MV-4-11 (cell line): ENCODE results near the gene TMEM52.
"Not testable (repeated sequence)": the region's sequence is repeated elsewhere in the genome, so short reads cannot be mapped to it uniquely, and the experiment has no call there.

Experiments
- DNase-seq: peaks from one replicate; lab custom pipeline; 2025; lab: John Stamatoyannopoulos, UW

Gene TMEM52

GRCh38 chr1:1894354-1895059 is 24.6 kb downstream of the TMEM52 start:
- no peak for DNase-seq

DNA sequence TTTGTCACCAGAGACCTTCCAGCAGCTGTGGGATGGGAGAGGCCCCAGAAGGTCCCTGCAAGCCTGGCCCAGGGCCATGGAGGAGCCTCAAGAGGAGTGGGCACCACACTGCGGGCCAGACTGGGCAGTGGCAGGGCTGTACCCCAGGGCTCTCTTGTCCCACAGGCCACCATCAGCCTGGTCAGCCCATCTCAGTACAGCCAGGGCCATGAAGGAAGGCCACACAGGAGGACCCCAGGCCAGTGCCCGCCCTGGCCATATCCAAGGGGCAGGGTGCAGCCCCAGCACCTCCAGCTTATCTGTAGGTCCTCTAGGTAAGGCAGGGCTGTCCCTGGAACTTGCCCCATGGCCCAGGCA is 25.1 kb downstream of the TMEM52 start:
- no peak for DNase-seq

DNA sequence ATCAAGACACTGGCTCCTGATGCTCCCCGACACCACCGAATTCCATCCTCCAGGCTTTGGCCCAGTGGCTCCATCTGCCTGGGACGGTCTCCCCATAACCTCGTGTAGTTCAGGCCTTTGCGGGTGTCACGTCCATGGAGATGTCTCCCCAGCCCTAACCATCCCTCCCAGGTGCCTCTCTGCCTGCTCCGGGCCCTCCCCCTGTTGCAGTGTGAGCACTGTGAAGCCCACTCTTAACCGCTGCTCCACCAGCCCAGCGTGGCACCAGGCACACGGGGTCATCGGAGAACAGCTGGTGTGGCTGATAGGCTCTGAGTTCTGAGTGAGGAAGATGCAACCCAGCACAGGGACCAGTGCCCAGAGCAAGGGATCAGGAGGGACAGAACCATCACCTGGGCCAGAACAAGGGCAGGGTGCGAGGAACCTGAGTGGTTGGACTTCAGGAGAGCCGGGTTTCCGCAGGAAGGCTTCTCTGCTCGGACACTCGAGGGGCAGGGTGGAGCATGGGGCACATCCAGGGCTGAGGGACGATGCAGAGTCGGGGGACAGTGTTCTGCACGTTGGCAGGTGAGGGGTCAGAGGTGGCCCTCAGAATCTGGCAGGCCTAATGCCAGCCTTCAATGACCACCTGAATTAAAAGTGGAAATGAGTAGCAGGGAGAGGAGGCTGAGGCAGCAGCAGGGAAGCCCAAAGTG is 25.6 kb downstream of the TMEM52 start:
- DNase-seq: no peak

DNA sequence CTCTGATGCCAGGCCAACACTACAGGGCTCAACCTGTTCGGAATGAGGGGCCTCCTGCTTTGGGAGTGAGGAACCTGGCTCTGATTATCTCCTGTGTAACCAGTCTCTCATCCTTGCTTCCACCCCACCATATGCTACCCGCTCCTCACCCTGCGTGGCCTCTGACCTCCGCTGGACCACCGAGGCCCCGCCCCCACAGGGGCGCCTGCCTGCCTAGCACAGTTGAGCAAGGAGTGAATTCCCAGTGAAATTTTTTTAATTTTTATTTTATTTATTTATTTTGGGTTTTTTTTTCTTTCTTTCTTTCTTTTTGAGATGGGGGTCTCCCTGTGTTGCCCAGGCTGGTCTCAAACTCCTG is 26.3 kb downstream of the TMEM52 start:
- no peak for DNase-seq

DNA sequence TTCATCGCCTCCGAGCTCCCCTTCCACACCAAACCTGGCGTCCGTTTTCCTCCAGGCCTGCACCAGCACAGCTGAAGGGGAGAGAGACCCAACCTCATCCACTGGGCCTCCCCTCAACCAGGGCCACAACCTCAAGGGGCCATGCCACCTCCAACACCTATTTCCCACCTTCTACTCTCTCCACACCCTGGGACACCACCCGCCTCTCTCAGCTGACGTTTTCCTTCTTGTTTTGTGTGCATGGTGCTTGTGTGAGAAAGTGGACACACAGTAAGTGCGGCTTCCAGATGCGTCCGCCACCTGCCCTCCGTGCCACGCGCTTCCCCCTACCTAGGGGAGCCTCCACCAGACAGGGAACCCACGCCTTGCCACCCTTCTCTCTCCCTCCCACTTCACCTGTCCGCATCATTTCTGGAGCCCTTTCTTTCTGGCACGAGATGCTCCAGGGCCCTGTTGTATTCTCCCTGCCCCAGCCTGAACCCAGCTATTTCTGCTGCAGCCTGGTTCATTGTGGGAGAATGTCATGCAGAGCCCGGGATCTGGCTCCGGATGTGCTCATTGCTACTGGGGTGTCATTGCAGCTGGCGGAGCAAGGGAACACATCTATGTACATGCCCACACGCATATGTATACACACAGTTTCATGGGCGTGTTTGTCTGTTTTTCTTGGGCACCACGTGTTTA is 26.9 kb downstream of the TMEM52 start:
- no peak for DNase-seq

DNA sequence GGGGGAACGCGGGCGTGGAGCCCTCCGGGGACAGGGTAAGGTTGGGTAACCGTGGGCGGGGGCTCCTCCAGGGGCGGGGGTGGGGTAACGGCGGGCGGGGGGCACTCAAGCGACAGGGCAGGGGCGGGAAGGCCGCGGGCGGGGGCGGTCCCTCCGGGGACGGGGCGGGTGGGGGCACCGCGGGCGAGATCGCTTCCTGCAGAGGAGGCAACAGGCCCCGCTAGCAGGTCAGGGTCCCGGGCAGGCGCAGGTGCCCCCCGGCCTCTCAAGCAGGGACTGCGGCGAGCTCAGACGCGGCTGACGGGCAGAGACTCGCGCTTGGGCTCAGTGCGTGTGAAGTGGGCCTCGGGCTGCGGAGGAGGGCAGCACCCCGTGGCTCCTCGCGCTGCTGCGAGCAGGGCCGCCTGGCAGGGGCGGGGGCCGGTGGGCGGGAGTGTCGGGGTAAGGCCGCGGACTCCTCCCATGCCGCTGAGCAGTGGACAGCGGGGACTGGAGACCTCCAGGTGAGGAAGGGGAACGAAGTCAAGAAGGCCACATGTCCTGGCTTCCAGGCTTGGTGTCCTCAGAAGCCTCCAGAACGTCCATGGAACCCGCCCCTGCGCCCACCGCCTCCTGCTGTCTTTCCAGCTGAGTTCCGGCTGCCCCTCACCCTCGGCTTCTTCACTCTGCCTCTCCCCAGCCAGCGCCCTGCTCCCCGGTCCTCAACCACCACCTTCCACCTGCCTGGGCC is 27.6 kb downstream of the TMEM52 start:
- no peak for DNase-seq

GRCh38 chr1:1890506-1891348 is 28.4 kb downstream of the TMEM52 start, which contains the start of gene GNB1:
Gene GNB1, minus strand, starts transcription at chr1:1891087. Its CDS starts 65,634 bp downstream, at chr1:1825453.
- DNase-seq: peak; percentile 78

DNA sequence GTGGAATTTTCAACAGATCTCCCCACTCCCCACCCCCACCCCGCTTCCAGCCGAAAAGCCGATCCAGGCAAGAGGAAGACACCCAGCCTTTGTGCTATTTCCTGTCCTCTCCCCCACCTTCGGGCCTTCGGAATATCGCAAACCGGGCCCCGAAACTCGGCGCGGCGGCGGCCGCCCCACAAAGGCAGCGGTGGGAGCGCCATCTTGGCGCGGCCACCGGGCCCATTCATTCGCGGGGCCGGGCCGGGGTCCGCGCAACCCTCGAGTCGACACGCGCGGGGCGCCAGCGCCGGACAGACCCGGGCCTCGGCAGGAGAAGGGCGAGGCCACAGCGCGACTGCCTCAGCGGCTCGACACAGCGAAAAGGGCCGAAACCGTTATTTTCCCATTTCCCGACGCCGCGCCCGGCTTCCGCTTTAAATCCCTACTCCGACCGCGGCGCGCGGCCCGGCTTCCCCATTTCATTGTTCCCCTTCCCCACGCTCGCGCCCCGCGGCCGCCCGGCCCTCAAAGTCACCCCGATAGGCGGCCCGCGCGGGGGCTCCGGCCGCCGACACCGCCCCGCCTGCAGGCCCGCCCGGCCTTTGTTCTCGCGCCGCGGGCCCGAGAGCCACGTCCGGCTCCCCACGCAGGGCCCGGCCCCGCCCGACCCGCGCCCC is 29.1 kb downstream of the TMEM52 start:
- peak; percentile 67 for DNase-seq

- no peak for DNase-seq
These were observed 29.9 kb downstream of the TMEM52 start for GRCh38 chr1:1889090-1889750.

GRCh38 chr1:1883890-1884289 is 35.2 kb downstream of the TMEM52 start:
- not testable (repeated sequence) for DNase-seq

GRCh38 chr1:1883092-1883873 is 35.8 kb downstream of the TMEM52 start:
- no peak for DNase-seq

- no peak for DNase-seq
These were observed 37.4 kb downstream of the TMEM52 start for GRCh38 chr1:1881727-1882126.

DNA sequence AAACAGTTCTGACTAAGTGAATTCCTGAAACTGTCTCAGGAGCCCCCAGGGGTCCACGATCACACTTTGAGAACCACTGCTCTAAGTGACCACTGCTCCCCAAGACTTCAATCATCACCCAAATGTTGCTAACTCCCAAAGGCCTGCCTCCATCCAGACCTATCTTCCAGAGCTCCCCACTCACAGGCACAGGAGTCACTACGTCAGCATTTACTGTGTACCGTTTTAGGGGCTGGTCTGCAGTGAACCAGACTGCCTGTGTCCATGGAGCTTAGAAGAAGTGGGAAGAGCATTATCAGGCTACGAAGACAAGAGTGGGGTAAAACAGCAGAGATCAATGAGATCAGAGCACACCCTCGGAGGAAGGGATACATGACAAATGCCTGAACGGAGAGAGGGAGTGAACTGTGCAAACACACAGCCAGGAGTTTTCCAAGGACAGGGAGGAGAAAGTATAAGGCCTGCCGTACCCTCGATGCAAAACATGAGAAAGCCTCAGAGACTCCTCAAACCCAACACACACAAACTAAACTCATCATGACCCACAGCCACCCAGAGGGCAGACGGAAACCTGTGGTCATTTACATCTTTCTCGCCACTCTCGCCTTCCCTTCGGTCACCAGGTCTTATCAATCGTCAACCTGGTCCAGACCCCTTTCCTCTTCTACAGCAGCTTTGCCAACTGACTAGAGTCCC is 38.3 kb downstream of the TMEM52 start:
- DNase-seq: no peak

- no peak for DNase-seq
These were observed 39.1 kb downstream of the TMEM52 start for GRCh38 chr1:1879942-1880341.

- DNase-seq: no peak
These were observed 41.1 kb downstream of the TMEM52 start for GRCh38 chr1:1877865-1878436.

DNA sequence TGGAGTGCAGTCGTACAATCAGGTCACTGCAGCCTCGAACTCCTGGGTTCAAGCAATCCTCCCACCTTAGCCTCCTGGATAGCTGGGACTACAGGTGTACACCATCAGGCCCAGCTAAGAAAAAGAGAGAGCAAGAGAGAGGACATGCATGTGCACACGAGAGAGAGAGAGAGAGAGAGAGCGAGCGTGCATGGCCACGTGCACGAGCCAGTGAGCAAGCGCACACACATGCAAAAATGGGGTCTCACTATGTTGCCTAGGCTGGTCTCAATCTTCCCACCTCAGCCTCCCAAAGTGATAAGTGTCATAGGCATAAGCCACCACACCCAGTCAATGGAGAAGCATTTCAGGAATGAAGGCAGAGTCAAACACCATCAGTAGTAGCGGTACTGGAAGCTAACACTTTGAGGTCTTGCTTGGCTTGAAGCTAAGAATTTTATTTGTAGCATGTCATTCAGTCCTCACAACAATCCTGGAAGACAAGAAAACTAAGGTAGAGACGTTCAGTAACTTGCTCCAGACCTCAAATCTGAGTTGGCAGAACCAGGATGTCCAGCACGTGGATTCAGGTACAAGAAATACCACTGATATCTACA is 42.6 kb downstream of the TMEM52 start:
- no peak for DNase-seq

GRCh38 chr1:1875932-1876331 is 43.1 kb downstream of the TMEM52 start:
- no peak for DNase-seq

- no peak for DNase-seq
These were observed 44.2 kb downstream of the TMEM52 start for GRCh38 chr1:1874901-1875300.
